Activated naive CD4-positive, alpha-beta T cell treated with anti-CD3 and anti-CD28 coated beads, Interleukin-2, amount 10 ng/mL, durations not matched to agents 7 days and 5 days (primary cell): ENCODE data around the gene TNRC6B.

ENCODE experiments used
- CTCF ChIA-PET: fragments of 350-600 bp; sonication (Branson Sonifier 250); formaldehyde crosslinking; loops from one replicate; lab custom pipeline; 2021; ENCODE audit warnings: antibody characterized with exemption; lab: Charles Lee
- DNase-seq: peaks from one replicate; pipeline ENCODE4 v3.0.0-alpha.2; 2020
- H3K27ac Mint-ChIP-seq: one replicate; pipeline ENCODE4 v1.8.0; 2021; ENCODE audit warnings: mild to moderate bottlenecking, moderate library complexity, mixed read lengths
- H3K27me3 Mint-ChIP-seq: one replicate; pipeline ENCODE4 v1.8.0; 2021; ENCODE audit warnings: mild to moderate bottlenecking, mixed read lengths
- H3K36me3 Mint-ChIP-seq: one replicate; pipeline ENCODE4 v1.8.0; 2021; ENCODE audit warnings: mixed read lengths
- H3K4me1 Mint-ChIP-seq: one replicate; pipeline ENCODE4 v1.8.0; 2021; ENCODE audit warnings: mixed read lengths
- H3K4me3 Mint-ChIP-seq: one replicate; pipeline ENCODE4 v1.8.0; 2021; ENCODE audit warnings: mild to moderate bottlenecking, moderate library complexity, mixed read lengths
- H3K9me3 Mint-ChIP-seq: one replicate; pipeline ENCODE4 v1.8.0; 2021; ENCODE audit warnings: mixed read lengths

TNRC6B gene

GRCh38 chr22:40234658-40235057 lies 56.9 kb downstream of the TNRC6B start:
- Mint-ChIP-seq H3K4me1 (peaks cover 43% of the 10 kb centered on the region), H3K9me3 (no peaks in the 10 kb centered on the region), H3K36me3 (peaks cover 66% of the 10 kb centered on the region), H3K27ac (no peak overlapping the region), H3K27me3 (no peaks in the 10 kb centered on the region), H3K4me3 (no peak overlapping the region)
- DNase-seq, result no peak
- CTCF ChIA-PET, result no interaction called here

- Mint-ChIP-seq H3K27me3 (no peaks in the 10 kb centered on the region), H3K4me1 (peaks cover 48% of the 10 kb centered on the region), H3K27ac (no peak overlapping the region), H3K9me3 (no peaks in the 10 kb centered on the region), H3K36me3 (peaks cover 63% of the 10 kb centered on the region), H3K4me3 (no peak overlapping the region)
- no peak for DNase-seq
- CTCF ChIA-PET, result no interaction called here
These were observed 57.6 kb downstream of the TNRC6B start for GRCh38 chr22:40235308-40235707.

- Mint-ChIP-seq H3K4me1 (peaks cover 57% of the 10 kb centered on the region), H3K4me3 (no peak overlapping the region), H3K36me3 (peaks cover 59% of the 10 kb centered on the region), H3K27me3 (no peaks in the 10 kb centered on the region), H3K9me3 (no peaks in the 10 kb centered on the region), H3K27ac (no peak overlapping the region)
- CTCF ChIA-PET, result no interaction called here
- DNase-seq, result no peak
These were observed 58.5 kb downstream of the TNRC6B start for GRCh38 chr22:40236131-40236665.

GRCh38 chr22:40237241-40237640 lies 59.5 kb downstream of the TNRC6B start:
- Mint-ChIP-seq H3K27me3 (no peaks in the 10 kb centered on the region), H3K36me3 (peaks cover 52% of the 10 kb centered on the region), H3K27ac (no peak overlapping the region), H3K4me3 (no peak overlapping the region), H3K4me1 (peaks cover 68% of the 10 kb centered on the region), H3K9me3 (no peaks in the 10 kb centered on the region)
- CTCF ChIA-PET, result no interaction called here
- DNase-seq, result no peak

GRCh38 chr22:40237788-40238424 lies 60.2 kb downstream of the TNRC6B start:
- no peak for DNase-seq
- Mint-ChIP-seq H3K4me3 (no peak overlapping the region), H3K27ac (no peak overlapping the region), H3K9me3 (no peaks in the 10 kb centered on the region), H3K36me3 (peaks cover 51% of the 10 kb centered on the region), H3K27me3 (no peaks in the 10 kb centered on the region), H3K4me1 (peaks cover 72% of the 10 kb centered on the region)
- CTCF ChIA-PET, result no interaction called here

GRCh38 chr22:40238425-40239344 lies 61.0 kb downstream of the TNRC6B start:
- Mint-ChIP-seq H3K4me3 (no peak overlapping the region), H3K36me3 (peaks cover 48% of the 10 kb centered on the region), H3K4me1 (peaks cover 77% of the 10 kb centered on the region), H3K27me3 (no peaks in the 10 kb centered on the region), H3K9me3 (no peaks in the 10 kb centered on the region), H3K27ac (no peak overlapping the region)
- no peak for DNase-seq
- CTCF ChIA-PET, result no interaction called here

- Mint-ChIP-seq H3K27me3 (no peaks in the 10 kb centered on the region), H3K4me3 (no peak overlapping the region), H3K27ac (no peak overlapping the region), H3K36me3 (peaks cover 47% of the 10 kb centered on the region), H3K4me1 (peaks cover 81% of the 10 kb centered on the region), H3K9me3 (no peaks in the 10 kb centered on the region)
- CTCF ChIA-PET, result no interaction called here
- DNase-seq, result no peak
These were observed 61.6 kb downstream of the TNRC6B start for GRCh38 chr22:40239345-40239683.

- H3K4me1 Mint-ChIP-seq, result peaks cover 87% of the 10 kb centered on the region
- no peak for DNase-seq
- H3K27ac Mint-ChIP-seq, result peak overlapping the region; percentile 85
- H3K27me3 Mint-ChIP-seq, result no peaks in the 10 kb centered on the region
- CTCF ChIA-PET, result interaction anchor here (1.4 to 1.6 kb wide), 2 partner anchors 108 to 200 kb away, joined by 3 to 4 read pairs; no protein-coding TSS in a partner anchor
- no peaks in the 10 kb centered on the region for H3K9me3 Mint-ChIP-seq
- no peak overlapping the region for H3K4me3 Mint-ChIP-seq
- peaks cover 46% of the 10 kb centered on the region for H3K36me3 Mint-ChIP-seq
These were observed 62.4 kb downstream of the TNRC6B start for GRCh38 chr22:40240160-40240559.

GRCh38 chr22:40240686-40241085 lies 63.0 kb downstream of the TNRC6B start:
- DNase-seq, result peak; percentile 33
- H3K4me3 Mint-ChIP-seq, result no peak overlapping the region
- H3K27me3 Mint-ChIP-seq, result no peaks in the 10 kb centered on the region
- H3K27ac Mint-ChIP-seq, result peak overlapping the region; percentile 85
- H3K36me3 Mint-ChIP-seq, result peaks cover 45% of the 10 kb centered on the region
- peaks cover 86% of the 10 kb centered on the region for H3K4me1 Mint-ChIP-seq
- CTCF ChIA-PET, result interaction anchor here (1.4 to 1.6 kb wide), 2 partner anchors 107 to 201 kb away, joined by 3 to 4 read pairs; no protein-coding TSS in a partner anchor
- no peaks in the 10 kb centered on the region for H3K9me3 Mint-ChIP-seq

GRCh38 chr22:40241200-40241763 lies 63.6 kb downstream of the TNRC6B start:
- no peak for DNase-seq

GRCh38 chr22:40243891-40244290 lies 66.2 kb downstream of the TNRC6B start:
- H3K4me1 Mint-ChIP-seq, result peaks cover 84% of the 10 kb centered on the region
- H3K27ac Mint-ChIP-seq, result peak overlapping the region; percentile 84
- H3K4me3 Mint-ChIP-seq, result peak overlapping the region; percentile 42
- DNase-seq, result peak; percentile 44
- CTCF ChIA-PET, result interaction anchor here (0.7 to 1.2 kb wide), 3 partner anchors 11 to 193 kb away, joined by 3 read pairs; no protein-coding TSS in a partner anchor
- no peaks in the 10 kb centered on the region for H3K27me3 Mint-ChIP-seq
- no peaks in the 10 kb centered on the region for H3K9me3 Mint-ChIP-seq
- H3K36me3 Mint-ChIP-seq, result peaks cover 36% of the 10 kb centered on the region

More at GRCh38 chr22:40241200-40241763, 63.6 kb downstream of the TNRC6B start:
- no peaks in the 10 kb centered on the region for H3K27me3 Mint-ChIP-seq
- CTCF ChIA-PET, result interaction anchor here (1.0 to 1.6 kb wide), 3 partner anchors 106 to 202 kb away, joined by 3 to 4 read pairs (median 3); no protein-coding TSS in a partner anchor
- H3K9me3 Mint-ChIP-seq, result no peaks in the 10 kb centered on the region
- no peak overlapping the region for H3K4me3 Mint-ChIP-seq
- H3K27ac Mint-ChIP-seq, result peak overlapping the region; percentile 85
- H3K36me3 Mint-ChIP-seq, result peaks cover 41% of the 10 kb centered on the region
- peaks cover 88% of the 10 kb centered on the region for H3K4me1 Mint-ChIP-seq

- H3K36me3 Mint-ChIP-seq, result peaks cover 39% of the 10 kb centered on the region
- no peak overlapping the region for H3K27ac Mint-ChIP-seq
- DNase-seq, result no peak
- no peaks in the 10 kb centered on the region for H3K9me3 Mint-ChIP-seq
- H3K4me1 Mint-ChIP-seq, result peaks cover 84% of the 10 kb centered on the region
- CTCF ChIA-PET, result interaction anchor here (1.2 kb wide), 1 partner anchor 14 kb away, joined by 3 read pairs; no protein-coding TSS in a partner anchor
- peak overlapping the region; percentile 14 for H3K4me3 Mint-ChIP-seq
- no peaks in the 10 kb centered on the region for H3K27me3 Mint-ChIP-seq
These were observed 66.9 kb downstream of the TNRC6B start for GRCh38 chr22:40244586-40244985.

GRCh38 chr22:40247976-40248375 lies 70.3 kb downstream of the TNRC6B start:
- Mint-ChIP-seq H3K36me3 (peaks cover 47% of the 10 kb centered on the region), H3K4me1 (peaks cover 69% of the 10 kb centered on the region), H3K4me3 (no peak overlapping the region), H3K27me3 (no peaks in the 10 kb centered on the region), H3K27ac (peak overlapping the region; percentile 86), H3K9me3 (no peaks in the 10 kb centered on the region)
- peak; percentile 78 for DNase-seq
- CTCF ChIA-PET, result no interaction called here

- no peak overlapping the region for H3K27ac Mint-ChIP-seq
- peaks cover 55% of the 10 kb centered on the region for H3K36me3 Mint-ChIP-seq
- CTCF ChIA-PET, result no interaction called here
- H3K4me1 Mint-ChIP-seq, result peaks cover 66% of the 10 kb centered on the region
- no peak for DNase-seq
- H3K9me3 Mint-ChIP-seq, result no peaks in the 10 kb centered on the region
- no peaks in the 10 kb centered on the region for H3K27me3 Mint-ChIP-seq
- H3K4me3 Mint-ChIP-seq, result no peak overlapping the region
These were observed 71.6 kb downstream of the TNRC6B start for GRCh38 chr22:40249286-40249685.
